D721Med (cell line): Measurements from ENCODE around the gene NIP7.

Experiments used
- DNase-seq: peaks from one replicate; pipeline ENCODE4 v3.0.0; 2011; ENCODE audit warnings: low spot score; ENCODE audit not compliant: insufficient read length
- FAIRE-seq: peaks from 2 replicates; lab custom pipeline; 2011; peaks lifted over from hg19 to GRCh38; lab: Jason Lieb, UNC
- TF ChIP-seq, protein P1 (sequence below): IDR thresholded peaks from 2 replicates; pipeline ENCODE4 v1.5.1; 2012; ENCODE audit warnings: mild to moderate bottlenecking, control low read depth; ENCODE audit not compliant: insufficient read depth; ENCODE audit errors: missing control alignments

NIP7 gene

DNA sequence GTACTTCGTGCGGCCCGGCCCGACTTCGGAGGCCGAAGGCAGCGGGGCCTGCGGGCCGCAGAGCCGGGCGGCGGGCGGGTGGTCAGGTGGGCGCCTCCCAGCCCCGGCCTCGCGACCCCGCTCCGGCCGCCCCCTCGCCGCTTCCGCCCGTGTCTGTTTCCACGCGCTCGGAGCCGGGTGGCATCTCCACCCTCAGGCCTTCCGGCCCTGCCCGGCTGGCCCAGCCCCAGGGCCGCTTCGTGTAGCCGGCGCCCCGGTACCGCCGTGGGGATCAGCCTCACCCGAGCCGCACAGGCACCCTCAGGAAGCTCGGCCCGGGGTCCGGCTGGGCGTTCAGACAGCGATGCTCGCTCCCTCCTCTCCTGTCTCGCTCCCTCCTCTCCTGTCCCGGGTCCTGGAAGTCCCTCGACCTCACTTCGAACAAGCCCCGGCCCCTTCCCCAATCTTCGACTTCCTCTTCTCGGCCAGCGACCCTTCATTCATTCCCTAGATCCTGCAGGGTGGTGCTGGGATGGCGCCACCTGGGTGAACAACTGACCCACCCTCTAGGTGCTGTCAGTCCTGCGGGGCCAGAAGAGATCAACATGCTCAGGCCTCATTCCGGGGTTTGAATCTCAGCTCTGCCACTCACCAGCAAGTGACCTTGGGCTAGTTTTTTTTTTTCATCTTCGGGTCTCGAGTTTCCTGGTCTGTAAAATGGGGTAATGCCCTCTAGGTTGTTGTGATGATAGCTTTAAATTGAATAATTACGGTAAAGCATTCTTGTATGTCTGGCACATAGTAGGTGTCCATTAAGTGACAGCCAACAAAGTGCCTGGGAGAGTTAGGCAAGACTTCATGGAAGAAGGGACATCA is 27.8 kb upstream of the NIP7 start:
- DNase-seq (no peak), FAIRE-seq (no peak)
- TF ChIP-seq, protein P1, sequence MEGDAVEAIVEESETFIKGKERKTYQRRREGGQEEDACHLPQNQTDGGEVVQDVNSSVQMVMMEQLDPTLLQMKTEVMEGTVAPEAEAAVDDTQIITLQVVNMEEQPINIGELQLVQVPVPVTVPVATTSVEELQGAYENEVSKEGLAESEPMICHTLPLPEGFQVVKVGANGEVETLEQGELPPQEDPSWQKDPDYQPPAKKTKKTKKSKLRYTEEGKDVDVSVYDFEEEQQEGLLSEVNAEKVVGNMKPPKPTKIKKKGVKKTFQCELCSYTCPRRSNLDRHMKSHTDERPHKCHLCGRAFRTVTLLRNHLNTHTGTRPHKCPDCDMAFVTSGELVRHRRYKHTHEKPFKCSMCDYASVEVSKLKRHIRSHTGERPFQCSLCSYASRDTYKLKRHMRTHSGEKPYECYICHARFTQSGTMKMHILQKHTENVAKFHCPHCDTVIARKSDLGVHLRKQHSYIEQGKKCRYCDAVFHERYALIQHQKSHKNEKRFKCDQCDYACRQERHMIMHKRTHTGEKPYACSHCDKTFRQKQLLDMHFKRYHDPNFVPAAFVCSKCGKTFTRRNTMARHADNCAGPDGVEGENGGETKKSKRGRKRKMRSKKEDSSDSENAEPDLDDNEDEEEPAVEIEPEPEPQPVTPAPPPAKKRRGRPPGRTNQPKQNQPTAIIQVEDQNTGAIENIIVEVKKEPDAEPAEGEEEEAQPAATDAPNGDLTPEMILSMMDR, result peak; percentile 1

DNA sequence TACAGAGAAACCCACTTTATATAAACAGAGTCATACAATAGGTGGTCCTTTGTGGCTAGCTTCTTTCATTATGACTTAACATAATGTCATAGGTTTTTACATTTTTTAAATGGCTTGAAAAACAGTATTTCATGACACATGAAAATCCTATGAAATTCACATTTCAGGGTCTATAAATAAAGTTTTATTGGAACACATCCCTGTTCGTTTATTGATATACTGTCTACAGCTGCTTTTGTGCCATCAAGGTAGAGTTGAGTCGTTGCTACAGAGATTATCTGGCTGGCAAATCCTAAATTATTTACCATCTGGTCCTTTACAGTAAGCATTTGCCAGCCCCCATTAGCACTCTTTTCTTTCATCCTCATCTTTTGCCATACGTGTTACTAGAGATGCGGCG is 26.1 kb upstream of the NIP7 start:
- TF ChIP-seq, protein P1, result no peak
- DNase-seq (no peak), FAIRE-seq (no peak)

DNA sequence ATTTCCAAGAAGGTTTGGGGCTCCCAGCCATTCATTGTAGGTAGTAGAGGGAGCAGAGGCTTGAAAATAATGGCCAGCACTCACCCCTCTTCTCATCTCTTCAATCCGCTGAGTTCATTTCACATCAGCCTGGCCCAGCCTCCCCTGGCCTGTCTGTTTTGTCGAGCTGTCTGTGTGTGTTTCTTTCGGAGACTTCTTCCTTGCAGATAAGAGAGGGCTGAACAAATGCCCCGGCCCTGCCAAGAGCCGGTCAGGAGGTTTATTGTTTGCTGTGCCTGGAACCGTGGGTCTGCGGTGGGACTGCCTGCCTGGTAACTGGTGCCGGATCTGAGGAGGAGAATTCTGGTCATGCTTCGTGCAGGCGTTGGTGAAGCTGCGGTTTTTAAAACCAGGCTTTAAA is 25.0 kb upstream of the NIP7 start:
- TF ChIP-seq, protein P1, result no peak
- DNase-seq, result no peak
- FAIRE-seq, result no peak

DNA sequence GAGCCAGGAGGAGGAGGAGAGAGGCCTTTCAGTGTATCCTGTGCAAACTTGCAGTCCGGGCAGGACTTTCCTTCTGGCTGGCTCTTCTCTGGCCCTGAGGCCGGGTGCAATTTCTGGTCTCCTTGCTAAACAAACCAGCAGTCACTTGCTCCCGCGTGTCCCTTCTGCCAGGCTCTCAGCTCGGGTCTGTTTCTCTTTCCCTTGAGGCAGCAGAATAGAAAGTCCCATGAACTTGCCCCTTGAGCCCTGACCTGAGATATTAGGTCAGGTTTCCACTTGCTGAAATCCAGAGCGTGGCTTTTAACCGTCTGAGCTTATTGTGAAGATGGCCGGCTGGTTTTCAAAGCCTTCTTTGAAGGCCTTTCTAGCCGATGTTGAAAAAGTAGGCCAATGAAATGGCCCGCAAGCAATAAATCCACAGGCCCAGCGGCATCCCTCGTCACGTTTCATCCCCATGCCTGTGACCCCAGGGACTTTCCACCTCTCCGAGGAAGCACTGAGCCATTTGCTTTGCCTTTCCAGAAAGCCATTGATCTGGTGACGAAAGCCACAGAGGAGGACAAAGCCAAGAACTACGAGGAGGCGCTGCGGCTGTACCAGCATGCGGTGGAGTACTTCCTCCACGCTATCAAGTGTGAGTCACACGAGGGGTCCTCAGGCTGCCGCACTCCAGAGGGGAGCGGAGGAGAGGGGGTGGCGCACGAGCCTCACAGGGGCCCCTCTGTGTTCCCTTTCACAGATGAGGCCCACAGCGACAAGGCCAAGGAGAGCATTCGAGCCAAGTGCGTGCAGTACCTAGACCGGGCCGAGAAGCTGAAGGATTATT is 23.9 kb upstream of the NIP7 start:
- TF ChIP-seq, protein P1, result no peak
- DNase-seq (no peak), FAIRE-seq (no peak)

DNA sequence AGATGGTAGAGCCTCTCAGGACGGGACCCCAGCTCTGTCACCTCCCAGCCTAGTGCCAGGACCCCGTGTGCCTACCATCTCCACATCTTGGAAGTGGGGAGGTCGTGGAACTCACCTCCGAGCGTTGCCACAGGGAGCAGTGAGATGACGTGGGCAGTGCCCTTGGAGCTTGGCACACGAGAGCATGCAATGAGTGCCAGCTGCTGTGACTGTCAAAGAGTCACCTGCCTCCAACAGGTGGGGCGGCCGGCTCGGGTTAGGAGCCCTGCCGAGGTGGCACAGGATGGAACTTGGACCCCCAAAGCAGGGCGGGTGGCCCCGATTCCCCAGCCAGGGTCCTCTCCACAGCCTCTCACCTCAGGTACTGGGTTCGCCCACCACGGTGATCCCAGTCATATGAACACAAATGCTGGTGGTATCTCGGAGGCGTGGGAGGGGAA is 23.0 kb upstream of the NIP7 start:
- no peak for FAIRE-seq

DNA sequence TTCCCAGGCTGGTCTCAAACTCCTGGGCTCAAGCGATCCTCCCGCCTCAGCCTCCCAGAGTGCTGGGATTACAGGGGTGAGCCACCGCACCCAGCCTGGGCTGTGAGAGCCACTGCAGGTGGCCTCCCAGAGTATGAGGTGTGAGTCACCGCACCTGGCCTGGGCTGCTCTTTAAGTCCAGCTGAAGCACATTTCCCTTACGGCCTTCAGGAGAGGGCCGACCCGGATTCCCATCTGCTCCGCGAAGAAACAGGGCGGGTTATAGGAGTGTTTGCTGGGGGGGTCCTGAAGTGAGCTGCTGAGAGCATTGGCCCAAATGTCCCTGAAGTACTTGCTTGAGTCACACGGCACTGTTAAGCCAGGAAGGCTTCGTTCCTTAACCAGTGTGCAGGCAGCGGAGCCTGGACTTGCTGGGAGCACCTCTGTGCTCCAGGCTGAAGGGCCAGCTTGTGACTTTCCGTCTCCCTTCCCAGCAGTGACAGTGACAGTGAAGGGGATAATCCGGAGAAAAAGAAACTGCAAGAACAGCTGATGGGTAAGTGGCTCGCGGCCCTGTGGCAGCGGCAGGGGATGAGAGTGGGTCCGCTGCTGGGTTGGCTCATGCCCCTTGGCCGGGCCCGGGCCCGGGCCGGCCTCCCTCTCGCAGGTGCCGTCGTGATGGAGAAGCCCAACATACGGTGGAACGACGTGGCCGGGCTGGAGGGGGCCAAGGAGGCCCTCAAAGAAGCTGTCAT is 21.2 kb upstream of the NIP7 start:
- TF ChIP-seq, protein P1, result no peak
- FAIRE-seq (no peak), DNase-seq (no peak)

More for the DNA sequence above, 23.0 kb upstream of the NIP7 start:
- TF ChIP-seq, protein P1, result no peak
- DNase-seq, result no peak
